ENCODE measurements around the gene OPN5.
"Not testable (repeated sequence)": the region's sequence is repeated elsewhere in the genome, so short reads cannot be mapped to it uniquely, and the experiment has no call there.

The OPN5 gene

DNA sequence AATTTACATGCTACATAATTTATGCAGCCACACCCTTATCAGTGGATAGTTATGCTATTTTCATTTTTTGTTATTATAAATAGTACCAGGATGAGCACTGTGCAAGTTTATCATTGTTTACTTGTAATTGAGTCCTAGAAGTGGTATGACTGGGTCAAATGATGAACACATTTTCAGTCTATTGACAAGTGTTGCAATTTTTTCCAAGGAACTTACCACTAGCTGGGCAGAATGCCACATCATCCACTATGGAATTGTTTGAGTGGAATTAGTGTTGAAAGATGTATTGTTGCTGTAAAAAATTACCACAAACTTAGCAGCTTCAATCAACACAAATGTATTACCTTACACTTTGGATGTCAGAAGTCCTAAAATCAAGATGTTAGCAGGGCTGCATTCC is 38.1 kb upstream of the OPN5 start:
- no peak overlapping the region for H3K27ac ChIP-seq

DNA sequence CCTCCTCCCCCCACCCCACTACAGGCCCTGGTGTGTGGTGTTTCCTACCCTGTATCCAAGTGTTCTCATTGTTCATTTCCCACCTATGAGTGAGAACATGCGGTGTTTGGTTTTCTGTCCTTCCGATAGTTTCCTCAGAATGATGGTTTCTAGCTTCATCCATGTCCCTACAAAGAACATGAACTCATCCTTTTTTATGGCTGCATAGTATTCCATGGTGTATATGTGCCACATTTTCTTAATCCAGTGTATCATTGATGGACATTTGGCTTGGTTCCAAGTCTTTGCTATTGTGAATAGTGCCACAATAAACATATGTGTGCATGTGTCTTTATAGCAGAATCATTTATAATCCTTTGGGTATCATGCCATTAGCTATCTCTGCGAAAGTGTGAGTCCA is 36.6 kb upstream of the OPN5 start:
- not testable (repeated sequence) for H3K27ac ChIP-seq

More for the DNA sequence above, 38.1 kb upstream of the OPN5 start:
- TF ChIP-seq, protein P1, sequence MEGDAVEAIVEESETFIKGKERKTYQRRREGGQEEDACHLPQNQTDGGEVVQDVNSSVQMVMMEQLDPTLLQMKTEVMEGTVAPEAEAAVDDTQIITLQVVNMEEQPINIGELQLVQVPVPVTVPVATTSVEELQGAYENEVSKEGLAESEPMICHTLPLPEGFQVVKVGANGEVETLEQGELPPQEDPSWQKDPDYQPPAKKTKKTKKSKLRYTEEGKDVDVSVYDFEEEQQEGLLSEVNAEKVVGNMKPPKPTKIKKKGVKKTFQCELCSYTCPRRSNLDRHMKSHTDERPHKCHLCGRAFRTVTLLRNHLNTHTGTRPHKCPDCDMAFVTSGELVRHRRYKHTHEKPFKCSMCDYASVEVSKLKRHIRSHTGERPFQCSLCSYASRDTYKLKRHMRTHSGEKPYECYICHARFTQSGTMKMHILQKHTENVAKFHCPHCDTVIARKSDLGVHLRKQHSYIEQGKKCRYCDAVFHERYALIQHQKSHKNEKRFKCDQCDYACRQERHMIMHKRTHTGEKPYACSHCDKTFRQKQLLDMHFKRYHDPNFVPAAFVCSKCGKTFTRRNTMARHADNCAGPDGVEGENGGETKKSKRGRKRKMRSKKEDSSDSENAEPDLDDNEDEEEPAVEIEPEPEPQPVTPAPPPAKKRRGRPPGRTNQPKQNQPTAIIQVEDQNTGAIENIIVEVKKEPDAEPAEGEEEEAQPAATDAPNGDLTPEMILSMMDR (conservative IDR thresholded peaks at IDR 0.05): no peak

DNA sequence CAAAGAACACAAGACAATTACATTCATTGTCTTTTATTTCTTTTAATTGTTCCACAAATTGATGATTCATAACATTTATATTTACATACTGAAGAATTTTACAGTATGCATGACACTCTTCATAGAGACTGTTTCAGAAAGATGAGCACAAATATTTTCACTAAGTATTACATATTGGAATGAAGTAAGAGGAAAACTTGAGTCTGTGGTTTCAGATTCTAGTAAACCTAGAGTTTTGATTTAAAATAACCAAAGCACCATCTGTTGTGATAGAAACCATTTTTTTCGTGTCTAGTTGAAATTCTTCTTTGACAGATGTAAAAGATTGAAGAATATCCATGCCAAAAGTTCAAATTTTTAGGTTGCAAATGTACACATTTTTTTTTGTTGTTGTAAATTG is 32.1 kb upstream of the OPN5 start:
- TF ChIP-seq, protein P1 (conservative IDR thresholded peaks at IDR 0.05): no peak
- no peak overlapping the region for H3K27ac ChIP-seq

- TF ChIP-seq, protein P1 (conservative IDR thresholded peaks at IDR 0.05): no peak
- H3K27ac ChIP-seq: no peak overlapping the region
These were observed 29.0 kb upstream of the OPN5 start for GRCh38 chr6:47752801-47753200.

DNA sequence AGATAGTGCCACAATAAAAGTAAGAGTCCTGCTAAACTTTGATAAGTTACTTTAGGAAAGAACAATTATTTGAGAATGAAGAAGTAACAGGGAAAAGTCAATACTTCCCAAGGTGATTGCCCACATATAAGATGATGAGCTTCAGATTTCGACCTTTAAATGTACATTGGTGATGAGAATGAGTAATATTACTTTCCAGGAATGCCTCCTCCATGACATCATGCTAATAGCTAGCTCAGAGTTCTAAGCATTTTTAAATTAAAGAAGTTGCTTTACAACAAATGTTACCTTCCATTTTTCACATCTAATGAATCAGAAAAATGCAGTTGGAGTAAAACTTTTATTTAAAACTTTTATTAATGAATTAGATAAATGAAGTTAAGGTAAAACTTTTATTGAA is 22.5 kb upstream of the OPN5 start:
- TF ChIP-seq, protein P1 (conservative IDR thresholded peaks at IDR 0.05): no peak
- H3K27ac ChIP-seq: no peak overlapping the region

DNA sequence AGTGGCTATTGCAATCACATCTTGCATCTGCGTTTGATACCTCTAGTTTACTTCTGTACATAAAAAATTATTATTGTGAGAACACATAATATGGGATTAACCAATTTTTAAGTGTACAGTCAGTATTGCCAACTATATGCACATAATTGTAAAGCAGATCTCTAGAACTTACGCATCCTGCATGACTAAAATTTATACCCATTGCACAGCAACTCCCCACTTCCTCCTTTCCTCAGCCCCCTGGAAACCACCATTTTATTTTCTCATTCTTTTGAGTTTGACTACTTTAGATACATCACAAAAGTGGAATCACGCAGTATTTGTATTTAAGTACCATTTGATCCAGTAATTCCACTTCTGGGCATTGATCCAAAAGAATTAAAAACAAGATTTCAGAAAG is 19.3 kb upstream of the OPN5 start:
- H3K27ac ChIP-seq: no peak overlapping the region
- TF ChIP-seq, protein P1 (conservative IDR thresholded peaks at IDR 0.05): no peak

GRCh38 chr6:47766445-47766844 is 15.4 kb upstream of the OPN5 start:
- TF ChIP-seq, protein P1 (conservative IDR thresholded peaks at IDR 0.05): no peak
- H3K27ac ChIP-seq: no peak overlapping the region

DNA sequence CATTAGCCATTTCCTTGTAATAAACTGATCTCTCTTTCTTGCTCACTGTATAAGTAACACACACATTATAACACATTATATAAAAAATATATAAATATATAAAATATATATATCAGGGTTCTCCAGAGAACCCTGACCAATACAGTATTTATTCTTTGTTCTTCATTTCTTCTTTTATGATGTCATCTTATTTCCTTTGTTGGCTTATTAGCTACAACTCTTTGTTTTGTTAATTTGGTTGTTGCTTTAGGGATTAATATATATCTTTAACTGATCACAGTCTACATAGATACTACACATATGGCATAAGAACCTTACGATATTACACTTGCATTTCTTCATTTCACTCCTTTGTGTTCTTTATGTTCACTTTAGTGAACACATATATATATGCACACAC is 14.7 kb upstream of the OPN5 start:
- TF ChIP-seq, protein P1 (conservative IDR thresholded peaks at IDR 0.05): no peak
- no peak overlapping the region for H3K27ac ChIP-seq
